HepG2 (cell line): Measurements from ENCODE around the gene FBXO2. TPM values are rescaled to one million over a fixed set of nuclear protein-coding genes. Genes with fewer than 3 reads are reported as not detected.

Source experiments
- AHR ChIP-seq: IDR thresholded peaks from 2 replicates; pipeline ENCODE4 v1.6.1; 2018; ENCODE audit warnings: missing genetic modification reagents, missing compliant biosample characterization
- ATM ChIP-seq: fragments of 450-650 bp; IDR thresholded peaks from 2 replicates; pipeline ENCODE4 v1.7.1; 2017; ENCODE audit warnings: mild to moderate bottlenecking, borderline replicate concordance
- BRD4 ChIP-seq: sonication (generic); formaldehyde crosslinking; IDR thresholded peaks from 2 replicates; pipeline ENCODE4 v1.4.0; 2020; ENCODE audit warnings: missing genetic modification reagents
- E2F2 ChIP-seq: sonication (generic); formaldehyde crosslinking; IDR thresholded peaks from 2 replicates; pipeline ENCODE4 v1.4.0; 2020; ENCODE audit warnings: missing genetic modification reagents, borderline replicate concordance
- FOXA1 ChIP-seq, 2 experiments: fragments of 450-650 bp in 1 of 2; sonication (generic) in 1 of 2; formaldehyde crosslinking in 1 of 2; IDR thresholded peaks; 2 replicates each; pipeline versions ENCODE4 v1.4.0 to v1.6.1; 2016 to 2020; ENCODE audit warnings: missing genetic modification reagents in 1 of 2
- GATA4 ChIP-seq: sonication (generic); IDR thresholded peaks from 2 replicates; pipeline ENCODE4 v1.6.1; 2016; ENCODE audit warnings: antibody characterized with exemption, low read depth, borderline replicate concordance
- KDM3A ChIP-seq: IDR thresholded peaks from 2 replicates; pipeline ENCODE4 v1.6.1; 2018; ENCODE audit warnings: low read depth, missing compliant biosample characterization
- KDM5B ChIP-seq: sonication (generic); formaldehyde crosslinking; IDR thresholded peaks from 2 replicates; pipeline ENCODE4 v1.4.0; 2020; ENCODE audit warnings: missing genetic modification reagents, mild to moderate bottlenecking, borderline replicate concordance
- MAF1 ChIP-seq: sonication (generic); formaldehyde crosslinking; IDR thresholded peaks from 2 replicates; pipeline ENCODE4 v1.5.0; 2020; ENCODE audit warnings: missing genetic modification reagents, borderline replicate concordance
- NCOA2 ChIP-seq: sonication (generic); formaldehyde crosslinking; IDR thresholded peaks from 2 replicates; pipeline ENCODE4 v1.8.0; 2022; ENCODE audit warnings: inconsistent platforms
- PRDM4 ChIP-seq: sonication (generic); formaldehyde crosslinking; IDR thresholded peaks from 2 replicates; pipeline ENCODE4 v1.9.0; 2021; ENCODE audit warnings: missing genetic modification reagents, borderline replicate concordance
- RBAK ChIP-seq: sonication (generic); formaldehyde crosslinking; IDR thresholded peaks from 2 replicates; pipeline ENCODE4 v1.5.1; 2020; ENCODE audit warnings: mild to moderate bottlenecking, missing genetic modification reagents
- RELA ChIP-seq: sonication (generic); formaldehyde crosslinking; IDR thresholded peaks from 2 replicates; pipeline ENCODE4 v1.4.0; 2020; ENCODE audit warnings: missing genetic modification reagents
- XRCC5 ChIP-seq: fragments of 200-400 bp; formaldehyde crosslinking; optimal IDR thresholded peaks from 2 replicates; pipeline ENCODE3; 2017; ENCODE audit warnings: mild to moderate bottlenecking, low read length
- ZFX ChIP-seq: sonication (generic); formaldehyde crosslinking; IDR thresholded peaks from 2 replicates; pipeline ENCODE4 v1.4.0; 2020; ENCODE audit warnings: mild to moderate bottlenecking, low read depth, missing genetic modification reagents, moderate library complexity
- ZMYM3 ChIP-seq: sonication (generic); formaldehyde crosslinking; IDR thresholded peaks from 2 replicates; pipeline ENCODE4 v1.5.1; 2020; ENCODE audit warnings: mild to moderate bottlenecking, missing genetic modification reagents
- polyA plus RNA-seq, 8 experiments: library from polyadenylated mRNA; depleted of rRNA in 3 of 8; stranded (reverse) in 7 of 8; unstranded in 1 of 8; fragments of >200 nt; fragmentation: Illumina TruSeq in 4 of 8; extraction: Trizol in 4 of 8; gene quantifications; 2 replicates each; pipeline versions ENCODE4 v1.2.1 to v1.2.3, GENCODE V29; 2011 to 2016; ENCODE audit warnings: low read depth in 4 of 8, missing spikeins in 1 of 8, mixed read lengths in 1 of 8; ENCODE audit not compliant: insufficient read depth in 1 of 8
- total RNA-seq, 5 experiments: library from RNA; depleted of rRNA; stranded (reverse); fragments of >200 nt; fragmentation: Illumina TruSeq; extraction: Trizol; gene quantifications; 2 replicates each; pipeline ENCODE4 v1.2.3, GENCODE V29; 2016; ENCODE audit warnings: low read depth in 1 of 5
- TF ChIP-seq, protein P1 (sequence below): sonication (generic); formaldehyde crosslinking; IDR thresholded peaks from 2 replicates; pipeline ENCODE4 v1.8.1; 2023; ENCODE audit warnings: mild to moderate bottlenecking, missing genetic modification reagents, borderline replicate concordance
- TF ChIP-seq, protein P2 (sequence below): sonication (generic); formaldehyde crosslinking; IDR thresholded peaks from 2 replicates; pipeline ENCODE4 v1.4.0; 2020; ENCODE audit warnings: mild to moderate bottlenecking, missing genetic modification reagents, borderline replicate concordance
- TF ChIP-seq, protein P3 (sequence below): sonication (generic); formaldehyde crosslinking; IDR thresholded peaks from 2 replicates; pipeline ENCODE4 v1.5.1; 2020; ENCODE audit warnings: missing genetic modification reagents, mild to moderate bottlenecking, borderline replicate concordance

Gene FBXO2
- total and polyA plus RNA-seq, 2 of the 13 experiments (the other 11 are each of a cell fraction or from before 2014, with no cell fraction given) = 79.3 to 112 TPM

DNA sequence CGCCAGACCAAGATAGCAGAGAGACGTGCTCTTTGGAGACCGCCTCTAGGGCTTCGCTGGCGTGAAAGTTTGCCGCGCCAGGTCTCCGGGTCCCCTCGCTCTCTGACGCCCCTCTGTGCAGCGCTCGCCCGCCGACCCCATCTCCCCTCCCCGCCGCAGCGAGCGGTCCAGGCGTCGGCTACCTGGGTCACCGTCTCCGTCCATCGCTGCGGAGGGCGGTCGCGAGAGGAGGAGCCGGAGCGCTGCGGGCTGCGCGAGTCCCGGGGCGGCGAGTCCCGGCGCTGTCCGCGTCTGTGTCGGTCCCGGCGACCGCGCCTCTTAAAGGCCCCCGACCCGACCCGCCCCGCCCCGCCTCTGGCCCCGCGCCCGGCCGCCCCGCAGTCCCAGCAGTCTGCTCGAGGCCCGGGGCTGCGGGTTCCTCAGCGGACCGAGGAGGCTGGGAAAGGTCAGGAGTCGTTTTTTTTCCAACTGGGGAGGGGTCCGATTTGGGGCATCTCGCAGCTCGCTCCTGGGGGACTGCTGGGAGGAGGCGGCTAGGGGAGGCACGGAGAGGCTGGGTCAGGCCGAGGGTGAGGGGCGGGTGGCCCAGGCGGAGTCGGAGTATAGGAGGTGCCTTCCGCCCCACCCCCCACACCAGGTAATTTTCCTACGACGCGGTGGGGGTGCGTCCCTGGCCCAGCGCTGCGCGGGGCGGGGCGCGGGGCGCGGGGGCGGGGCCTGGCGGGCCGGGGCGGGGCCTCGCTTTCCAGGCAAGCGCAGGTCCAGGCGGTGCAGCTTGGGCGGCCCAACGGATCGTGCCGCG lies at the start of gene FBXO2, which contains the start of gene FBXO44 (continued):
- TF ChIP-seq E2F2 (CRISPR knock-in tag) (no peak), ATM (no peak), ZFX (CRISPR knock-in tag) (peak; percentile 50), GATA4 (0 out of 2 replicates have a peak, but pooled peaks have one; percentile 32), RELA (CRISPR knock-in tag) (no peak), BRD4 (CRISPR knock-in tag) (no peak), XRCC5 (no peak), AHR (CRISPR knock-in tag) (no peak), ZMYM3 (CRISPR knock-in tag) (peak; percentile 71; the same call in 1 of the 2 replicates), NCOA2 (CRISPR knock-in tag) (no peak), RBAK (CRISPR knock-in tag) (no peak), KDM3A (CRISPR knock-in tag) (peak; percentile 11; the same call in 1 of the 2 replicates), KDM5B (CRISPR knock-in tag) (no peak), PRDM4 (CRISPR knock-in tag) (no peak), FOXA1 (IDR thresholded peaks at IDR 0.05) (no peak), FOXA1 (CRISPR knock-in tag; IDR thresholded peaks at IDR 0.05) (no peak), MAF1 (CRISPR knock-in tag) (no peak)
- TF ChIP-seq, protein P1, sequence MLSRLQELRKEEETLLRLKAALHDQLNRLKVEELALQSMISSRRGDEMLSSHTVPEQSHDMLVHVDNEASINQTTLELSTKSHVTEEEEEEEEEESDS (CRISPR knock-in tag) = no peak
- TF ChIP-seq, protein P2, sequence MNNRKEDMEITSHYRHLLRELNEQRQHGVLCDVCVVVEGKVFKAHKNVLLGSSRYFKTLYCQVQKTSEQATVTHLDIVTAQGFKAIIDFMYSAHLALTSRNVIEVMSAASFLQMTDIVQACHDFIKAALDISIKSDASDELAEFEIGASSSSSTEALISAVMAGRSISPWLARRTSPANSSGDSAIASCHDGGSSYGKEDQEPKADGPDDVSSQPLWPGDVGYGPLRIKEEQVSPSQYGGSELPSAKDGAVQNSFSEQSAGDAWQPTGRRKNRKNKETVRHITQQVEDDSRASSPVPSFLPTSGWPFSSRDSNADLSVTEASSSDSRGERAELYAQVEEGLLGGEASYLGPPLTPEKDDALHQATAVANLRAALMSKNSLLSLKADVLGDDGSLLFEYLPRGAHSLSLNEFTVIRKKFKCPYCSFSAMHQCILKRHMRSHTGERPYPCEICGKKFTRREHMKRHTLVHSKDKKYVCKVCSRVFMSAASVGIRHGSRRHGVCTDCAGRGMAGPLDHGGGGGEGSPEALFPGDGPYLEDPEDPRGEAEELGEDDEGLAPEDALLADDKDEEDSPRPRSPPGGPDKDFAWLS (CRISPR knock-in tag) = no peak
- TF ChIP-seq, protein P3, sequence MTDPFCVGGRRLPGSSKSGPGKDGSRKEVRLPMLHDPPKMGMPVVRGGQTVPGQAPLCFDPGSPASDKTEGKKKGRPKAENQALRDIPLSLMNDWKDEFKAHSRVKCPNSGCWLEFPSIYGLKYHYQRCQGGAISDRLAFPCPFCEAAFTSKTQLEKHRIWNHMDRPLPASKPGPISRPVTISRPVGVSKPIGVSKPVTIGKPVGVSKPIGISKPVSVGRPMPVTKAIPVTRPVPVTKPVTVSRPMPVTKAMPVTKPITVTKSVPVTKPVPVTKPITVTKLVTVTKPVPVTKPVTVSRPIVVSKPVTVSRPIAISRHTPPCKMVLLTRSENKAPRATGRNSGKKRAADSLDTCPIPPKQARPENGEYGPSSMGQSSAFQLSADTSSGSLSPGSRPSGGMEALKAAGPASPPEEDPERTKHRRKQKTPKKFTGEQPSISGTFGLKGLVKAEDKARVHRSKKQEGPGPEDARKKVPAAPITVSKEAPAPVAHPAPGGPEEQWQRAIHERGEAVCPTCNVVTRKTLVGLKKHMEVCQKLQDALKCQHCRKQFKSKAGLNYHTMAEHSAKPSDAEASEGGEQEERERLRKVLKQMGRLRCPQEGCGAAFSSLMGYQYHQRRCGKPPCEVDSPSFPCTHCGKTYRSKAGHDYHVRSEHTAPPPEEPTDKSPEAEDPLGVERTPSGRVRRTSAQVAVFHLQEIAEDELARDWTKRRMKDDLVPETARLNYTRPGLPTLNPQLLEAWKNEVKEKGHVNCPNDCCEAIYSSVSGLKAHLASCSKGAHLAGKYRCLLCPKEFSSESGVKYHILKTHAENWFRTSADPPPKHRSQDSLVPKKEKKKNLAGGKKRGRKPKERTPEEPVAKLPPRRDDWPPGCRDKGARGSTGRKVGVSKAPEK (CRISPR knock-in tag) = no peak
